ENCODE data around the gene CLCN6. TPM values are rescaled to one million over a fixed set of nuclear protein-coding genes. Genes with fewer than 3 reads are reported as not detected.
"Not testable (repeated sequence)": the region's sequence is repeated elsewhere in the genome, so short reads cannot be mapped to it uniquely, and the experiment has no call there.

CLCN6 gene
- total and polyA plus RNA-seq, 4 donors: 3.9 to 37.5 (median 20.7) TPM

GRCh38 chr1:11799099-11799498 lies 6.9 kb upstream of the CLCN6 start:
- H3K9me3 ChIP-seq (ENCODE audit: control insufficient read depth, low read length): no peaks in the 10 kb centered on the region
- ATAC-seq (ENCODE audit: low FRiP score) (no peak), DNase-seq (peak in 1 of 2 donors; percentile 39)
- 97 to 98% methylated on average over 5 of the region's 5 CpGs for WGBS, 2 donors
- no peaks in the 10 kb centered on the region for H3K27me3 ChIP-seq (ENCODE audit: control insufficient read depth in 1 of 2, insufficient read depth in 2 of 2, low read length in 1 of 2)
- intact Hi-C loops (cut with DNase I): no loop called here
- H3K4me3 ChIP-seq (ENCODE audit: low read length in 2 of 2): no peak overlapping the region
- no peak overlapping the region for H3K27ac ChIP-seq (ENCODE audit: low read depth in 1 of 2, low read length in 2 of 2)
- peaks cover 0 to 2% of the 10 kb centered on the region in 2 donors for H3K36me3 ChIP-seq (ENCODE audit: control insufficient read depth in 1 of 2, insufficient read depth in 2 of 2, low read length in 1 of 2)
- H3K4me1 ChIP-seq (ENCODE audit: control insufficient read depth in 1 of 2, insufficient read depth in 2 of 2, low read length in 2 of 2): peaks cover 0 to 5% of the 10 kb centered on the region in 2 donors

GRCh38 chr1:11799896-11800295 lies 6.1 kb upstream of the CLCN6 start:
- peak in 1 of 2 donors; percentile 59 for DNase-seq
- WGBS, 2 donors: 96 to 98% methylated on average over 9 of the region's 9 CpGs
- H3K27ac ChIP-seq (ENCODE audit: low read depth in 1 of 2, low read length in 2 of 2): no peak overlapping the region
- H3K36me3 ChIP-seq (ENCODE audit: control insufficient read depth in 1 of 2, insufficient read depth in 2 of 2, low read length in 1 of 2): peaks cover 0 to 2% of the 10 kb centered on the region in 2 donors
- peaks cover 0 to 8% of the 10 kb centered on the region in 2 donors for H3K4me1 ChIP-seq (ENCODE audit: control insufficient read depth in 1 of 2, insufficient read depth in 2 of 2, low read length in 2 of 2)
- no peak for ATAC-seq (ENCODE audit: low FRiP score)
- intact Hi-C loops (cut with DNase I): loop anchor here in 1 of 2 donors (5.0 kb wide), 1 partner anchor 63 kb away; the partner anchor contains the start of gene AGTRAP
- H3K9me3 ChIP-seq (ENCODE audit: control insufficient read depth, low read length): no peaks in the 10 kb centered on the region
- H3K27me3 ChIP-seq (ENCODE audit: control insufficient read depth in 1 of 2, insufficient read depth in 2 of 2, low read length in 1 of 2): no peaks in the 10 kb centered on the region
- no peak overlapping the region for H3K4me3 ChIP-seq (ENCODE audit: low read length in 2 of 2)

GRCh38 chr1:11800391-11800755 lies 5.6 kb upstream of the CLCN6 start:
- Histone ChIP-seq H3K36me3 (ENCODE audit: control insufficient read depth in 1 of 2, insufficient read depth in 2 of 2, low read length in 1 of 2) (no peaks in the 10 kb centered on the region), H3K9me3 (ENCODE audit: control insufficient read depth, low read length) (no peaks in the 10 kb centered on the region), H3K27me3 (ENCODE audit: control insufficient read depth in 1 of 2, insufficient read depth in 2 of 2, low read length in 1 of 2) (no peaks in the 10 kb centered on the region), H3K27ac (ENCODE audit: low read depth in 1 of 2, low read length in 2 of 2) (no peak overlapping the region), H3K4me1 (ENCODE audit: control insufficient read depth in 1 of 2, insufficient read depth in 2 of 2, low read length in 2 of 2) (peaks cover 0 to 8% of the 10 kb centered on the region in 2 donors), H3K4me3 (ENCODE audit: low read length in 2 of 2) (no peak overlapping the region)
- intact Hi-C loops (cut with DNase I): loop anchor here in 1 of 2 donors (5.0 kb wide), 1 partner anchor 63 kb away; the partner anchor contains the start of gene AGTRAP
- DNase-seq (peak in 1 of 2 donors; percentile 41), ATAC-seq (ENCODE audit: low FRiP score) (no peak)
- WGBS, 2 donors: 89 to 96% methylated on average over 8 of the region's 8 CpGs

GRCh38 chr1:11800756-11801433 lies 5.1 kb upstream of the CLCN6 start:
- peaks cover 0 to 8% of the 10 kb centered on the region in 2 donors for H3K4me1 ChIP-seq (ENCODE audit: control insufficient read depth in 1 of 2, insufficient read depth in 2 of 2, low read length in 2 of 2)
- H3K27ac ChIP-seq (ENCODE audit: low read depth in 1 of 2, low read length in 2 of 2): no peak overlapping the region
- no peak for ATAC-seq (ENCODE audit: low FRiP score)
- WGBS, 2 donors: 86 to 89% methylated on average over 21 of the region's 21 CpGs
- intact Hi-C loops (cut with DNase I): loop anchor here in 1 of 2 donors (5.0 kb wide), 1 partner anchor 64 kb away; the partner anchor contains the start of gene AGTRAP
- H3K9me3 ChIP-seq (ENCODE audit: control insufficient read depth, low read length): no peaks in the 10 kb centered on the region
- H3K36me3 ChIP-seq (ENCODE audit: control insufficient read depth in 1 of 2, insufficient read depth in 2 of 2, low read length in 1 of 2): no peaks in the 10 kb centered on the region
- DNase-seq: peak in 1 of 2 donors; percentile 57
- H3K4me3 ChIP-seq (ENCODE audit: low read length in 2 of 2): no peak overlapping the region
- no peaks in the 10 kb centered on the region for H3K27me3 ChIP-seq (ENCODE audit: control insufficient read depth in 1 of 2, insufficient read depth in 2 of 2, low read length in 1 of 2)

- Histone ChIP-seq H3K27me3 (ENCODE audit: control insufficient read depth in 1 of 2, insufficient read depth in 2 of 2, low read length in 1 of 2) (no peaks in the 10 kb centered on the region), H3K36me3 (ENCODE audit: control insufficient read depth in 1 of 2, insufficient read depth in 2 of 2, low read length in 1 of 2) (no peaks in the 10 kb centered on the region), H3K27ac (ENCODE audit: low read depth in 1 of 2, low read length in 2 of 2) (peak overlapping the region in 1 of 2 donors; percentile 74), H3K9me3 (ENCODE audit: control insufficient read depth, low read length) (no peaks in the 10 kb centered on the region), H3K4me3 (ENCODE audit: low read length in 2 of 2) (peak overlapping the region; percentile 15 to 20), H3K4me1 (ENCODE audit: control insufficient read depth in 1 of 2, insufficient read depth in 2 of 2, low read length in 2 of 2) (peaks cover 0 to 8% of the 10 kb centered on the region in 2 donors)
- intact Hi-C loops (cut with DNase I): loop anchor here in 1 of 2 donors (5.0 kb wide), 1 partner anchor 65 kb away; the partner anchor contains the start of gene AGTRAP
- no peak for DNase-seq
- ATAC-seq (ENCODE audit: low FRiP score): no peak
- 3 to 4% methylated on average over 6 of the region's 6 CpGs for WGBS, 2 donors
Measured at GRCh38 chr1:11802616-11802972, 3.4 kb upstream of the CLCN6 start.

- DNase-seq (peak; percentile 96 to 97), ATAC-seq (ENCODE audit: low FRiP score) (peak; percentile 77)
- peaks cover 0 to 7% of the 10 kb centered on the region in 2 donors for H3K4me1 ChIP-seq (ENCODE audit: control insufficient read depth in 1 of 2, insufficient read depth in 2 of 2, low read length in 2 of 2)
- WGBS, 2 donors: 0 to 1% methylated on average over 28 of the region's 28 CpGs
- H3K4me3 ChIP-seq (ENCODE audit: low read length in 2 of 2): peak overlapping the region; percentile 15 to 20
- H3K36me3 ChIP-seq (ENCODE audit: control insufficient read depth in 1 of 2, insufficient read depth in 2 of 2, low read length in 1 of 2): no peaks in the 10 kb centered on the region
- H3K27ac ChIP-seq (ENCODE audit: low read depth in 1 of 2, low read length in 2 of 2): peak overlapping the region in 1 of 2 donors; percentile 74
- intact Hi-C loops (cut with DNase I): loop anchor here in 1 of 2 donors (5.0 kb wide), 1 partner anchor 66 kb away; the partner anchor contains the start of gene AGTRAP
- H3K9me3 ChIP-seq (ENCODE audit: control insufficient read depth, low read length): no peaks in the 10 kb centered on the region
- H3K27me3 ChIP-seq (ENCODE audit: control insufficient read depth in 1 of 2, insufficient read depth in 2 of 2, low read length in 1 of 2): no peaks in the 10 kb centered on the region
Measured at GRCh38 chr1:11802973-11803885, 2.8 kb upstream of the CLCN6 start.

GRCh38 chr1:11803924-11804665 lies 1.9 kb upstream of the CLCN6 start:
- H3K27ac ChIP-seq (ENCODE audit: low read depth in 1 of 2, low read length in 2 of 2): peak overlapping the region; percentile 51 to 74
- not testable (repeated sequence) for H3K9me3 ChIP-seq (ENCODE audit: control insufficient read depth, low read length); H3K27me3 ChIP-seq (ENCODE audit: control insufficient read depth in 1 of 2, insufficient read depth in 2 of 2, low read length in 1 of 2); ATAC-seq (ENCODE audit: low FRiP score); H3K4me3 ChIP-seq (ENCODE audit: low read length in 2 of 2); H3K36me3 ChIP-seq (ENCODE audit: control insufficient read depth in 1 of 2, insufficient read depth in 2 of 2, low read length in 1 of 2); H3K4me1 ChIP-seq (ENCODE audit: control insufficient read depth in 1 of 2, insufficient read depth in 2 of 2, low read length in 2 of 2)
- DNase-seq: peak in 1 of 2 donors; percentile 25
- 56 to 63% methylated on average over 9 of the region's 9 CpGs for WGBS, 2 donors
- intact Hi-C loops (cut with DNase I): loop anchor here (2.0 to 5.0 kb wide), 2 partner anchors 15 to 67 kb away; partner anchors contain the start of gene AGTRAP (in 1 of the 2)

Measured in aorta (tissue), 5 donors.